Measurements from ENCODE around the gene SFXN5. TPM values are rescaled to one million over a fixed set of nuclear protein-coding genes. Genes with fewer than 3 reads are reported as not detected.

SFXN5 gene
- total and polyA plus RNA-seq, 2 of the 4 experiments (the other 2 are of a cell fraction), result 8.6 to 17.0 TPM

DNA sequence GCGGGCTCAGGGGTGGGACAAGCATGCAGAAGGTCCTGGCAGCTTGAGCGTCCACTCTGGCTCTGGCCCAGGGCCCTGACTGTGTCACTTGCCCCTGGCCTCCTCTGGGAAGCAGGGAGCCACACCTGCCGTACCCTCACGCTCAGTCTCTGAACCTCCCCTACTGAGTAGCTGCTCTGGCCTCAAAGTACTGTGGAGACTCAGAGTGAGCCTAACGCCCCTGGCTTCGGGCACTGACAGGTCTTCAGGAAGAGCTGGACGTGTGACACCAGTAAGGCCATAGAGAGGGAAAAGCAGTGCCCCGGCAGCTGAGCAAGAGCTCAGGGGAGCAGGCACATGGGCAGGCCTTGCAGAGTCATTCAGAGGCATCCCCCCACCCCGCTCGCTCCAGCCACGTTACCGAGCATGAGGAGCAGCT, 73.3 kb downstream of the SFXN5 start:
- dilution Hi-C loops (cut with HindIII; ENCODE audit: low sequenced_read_pairs, unreplicated experiment) (no loop called here), intact Hi-C loops (cut with micrococcal nuclease) (no loop called here), in situ Hi-C loops (cut with MboI; ENCODE audit: low sequenced_read_pairs) (loop anchor here (5.0 kb wide), 1 partner anchor 159 kb away; no protein-coding TSS in a partner anchor)
- Histone ChIP-seq H2BK20ac (ENCODE audit: low read depth, low read length) (no peak overlapping the region), H4K20me1 (ENCODE audit: insufficient read depth, low read length) (no peaks in the 10 kb centered on the region), H3K56ac (ENCODE audit: extremely low read depth, insufficient read depth, low read length) (no peak overlapping the region), H3K14ac (replicated peaks; ENCODE audit: low read depth, low read length) (no peak overlapping the region), H2BK120ac (ENCODE audit: low read depth, low read length) (no peak overlapping the region), H3K36me3 (ENCODE audit: control insufficient read depth, insufficient read depth, low read length) (no peaks in the 10 kb centered on the region), H2AK5ac (ENCODE audit: low read depth, low read length) (no peak overlapping the region), H3K9me3 (ENCODE audit: control insufficient read depth, insufficient read depth, low read length) (no peaks in the 10 kb centered on the region), H4K91ac (ENCODE audit: insufficient read depth, low read depth, low read length) (no peak overlapping the region), H3K27me3 (ENCODE audit: control insufficient read depth, insufficient read depth, low read length) (no peaks in the 10 kb centered on the region), H3K4ac (ENCODE audit: low read depth, low read length) (no peak overlapping the region), H2BK15ac (ENCODE audit: low read depth, low read length) (no peak overlapping the region), H3K23ac (ENCODE audit: low read depth, low read length) (no peak overlapping the region), H3K27ac (ENCODE audit: insufficient read depth, low read length) (no peak overlapping the region), H3K4me1 (ENCODE audit: control insufficient read depth, insufficient read depth, low read length) (peaks cover 10% of the 10 kb centered on the region), H3K9me1 (ENCODE audit: insufficient read depth, low read length) (peaks cover 12% of the 10 kb centered on the region), H3K4me3 (ENCODE audit: insufficient read depth, low read depth, low read length) (no peak overlapping the region), H3K9ac (ENCODE audit: low read depth, low read length) (no peak overlapping the region), H4K5ac (ENCODE audit: low read depth, low read length) (no peak overlapping the region), H2AK9ac (replicated peaks; ENCODE audit: low read depth, low read length, poor library complexity) (no peak overlapping the region), H3K4me2 (ENCODE audit: low read depth, low read length) (no peak overlapping the region), H4K8ac (ENCODE audit: low read depth in 2 of 2, low read length in 2 of 2) (no peak overlapping the region), H3K18ac (ENCODE audit: low read depth, low read length) (no peak overlapping the region), H2BK5ac (ENCODE audit: low read depth, low read length, poor library complexity, severe bottlenecking) (no peak overlapping the region), H2AFZ (replicated peaks; ENCODE audit: low read length, poor library complexity) (no peak overlapping the region), H3K79me1 (ENCODE audit: low read depth in 1 of 2, low read length in 2 of 2) (no peaks in the 10 kb centered on the region; a peak in 1 of 4 replicates)
- no peak for DNase-seq
- no TSS peak for BruUV-seq (replicated peaks)
- ChIA-PET POLR2A (ENCODE audit: unreplicated experiment) (no interaction called here), CTCF (no interaction called here)
- 100% methylated on average over 6 of the region's 12 CpGs; no CpG with 5 or more reads in 1 of the 2 experiments for WGBS, 2 experiments (ENCODE audit: extremely low coverage in 2 of 2, insufficient read length in 1 of 2)
- no peak for ATAC-seq (ENCODE audit: low read depth)
- TF ChIP-seq, protein P1, sequence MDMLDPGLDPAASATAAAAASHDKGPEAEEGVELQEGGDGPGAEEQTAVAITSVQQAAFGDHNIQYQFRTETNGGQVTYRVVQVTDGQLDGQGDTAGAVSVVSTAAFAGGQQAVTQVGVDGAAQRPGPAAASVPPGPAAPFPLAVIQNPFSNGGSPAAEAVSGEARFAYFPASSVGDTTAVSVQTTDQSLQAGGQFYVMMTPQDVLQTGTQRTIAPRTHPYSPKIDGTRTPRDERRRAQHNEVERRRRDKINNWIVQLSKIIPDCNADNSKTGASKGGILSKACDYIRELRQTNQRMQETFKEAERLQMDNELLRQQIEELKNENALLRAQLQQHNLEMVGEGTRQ (IDR thresholded peaks at IDR 0.05; ENCODE audit: low read depth, low read length), result no peak
- TF ChIP-seq MXI1 (IDR thresholded peaks at IDR 0.05; ENCODE audit: borderline replicate concordance, low read depth, low read length) (no peak), SMC3 (IDR thresholded peaks at IDR 0.05; ENCODE audit: low read depth, low read length) (no peak), CHD1 (IDR thresholded peaks at IDR 0.05; ENCODE audit: low read depth, low read length) (no peak), BHLHE40 (IDR thresholded peaks at IDR 0.05; ENCODE audit: low read depth, low read length) (no peak), RAD21 (IDR thresholded peaks at IDR 0.05; ENCODE audit: low read length) (no peak), RCOR1 (IDR thresholded peaks at IDR 0.05; ENCODE audit: insufficient replicate concordance, low read length) (no peak), CEBPB (IDR thresholded peaks at IDR 0.05; ENCODE audit: low read depth, low read length) (no peak), RFX5 (IDR thresholded peaks at IDR 0.05; ENCODE audit: low read depth, low read length) (no peak), MAZ (IDR thresholded peaks at IDR 0.05; ENCODE audit: borderline replicate concordance, low read depth, low read length) (no peak), POLR2A (IDR thresholded peaks at IDR 0.05; ENCODE audit: low read depth, low read length) (no peak), NFE2L2 (IDR thresholded peaks at IDR 0.05; ENCODE audit: low read depth, low read length) (no peak), FOS (IDR thresholded peaks at IDR 0.05; ENCODE audit: low read depth, low read length) (no peak), MAFK (IDR thresholded peaks at IDR 0.05; ENCODE audit: low read depth, low read length) (no peak)
- TF ChIP-seq, protein P2, sequence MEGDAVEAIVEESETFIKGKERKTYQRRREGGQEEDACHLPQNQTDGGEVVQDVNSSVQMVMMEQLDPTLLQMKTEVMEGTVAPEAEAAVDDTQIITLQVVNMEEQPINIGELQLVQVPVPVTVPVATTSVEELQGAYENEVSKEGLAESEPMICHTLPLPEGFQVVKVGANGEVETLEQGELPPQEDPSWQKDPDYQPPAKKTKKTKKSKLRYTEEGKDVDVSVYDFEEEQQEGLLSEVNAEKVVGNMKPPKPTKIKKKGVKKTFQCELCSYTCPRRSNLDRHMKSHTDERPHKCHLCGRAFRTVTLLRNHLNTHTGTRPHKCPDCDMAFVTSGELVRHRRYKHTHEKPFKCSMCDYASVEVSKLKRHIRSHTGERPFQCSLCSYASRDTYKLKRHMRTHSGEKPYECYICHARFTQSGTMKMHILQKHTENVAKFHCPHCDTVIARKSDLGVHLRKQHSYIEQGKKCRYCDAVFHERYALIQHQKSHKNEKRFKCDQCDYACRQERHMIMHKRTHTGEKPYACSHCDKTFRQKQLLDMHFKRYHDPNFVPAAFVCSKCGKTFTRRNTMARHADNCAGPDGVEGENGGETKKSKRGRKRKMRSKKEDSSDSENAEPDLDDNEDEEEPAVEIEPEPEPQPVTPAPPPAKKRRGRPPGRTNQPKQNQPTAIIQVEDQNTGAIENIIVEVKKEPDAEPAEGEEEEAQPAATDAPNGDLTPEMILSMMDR (conservative IDR thresholded peaks at IDR 0.05; ENCODE audit: low read depth, low read length), result no peak
- TF ChIP-seq, protein P3, sequence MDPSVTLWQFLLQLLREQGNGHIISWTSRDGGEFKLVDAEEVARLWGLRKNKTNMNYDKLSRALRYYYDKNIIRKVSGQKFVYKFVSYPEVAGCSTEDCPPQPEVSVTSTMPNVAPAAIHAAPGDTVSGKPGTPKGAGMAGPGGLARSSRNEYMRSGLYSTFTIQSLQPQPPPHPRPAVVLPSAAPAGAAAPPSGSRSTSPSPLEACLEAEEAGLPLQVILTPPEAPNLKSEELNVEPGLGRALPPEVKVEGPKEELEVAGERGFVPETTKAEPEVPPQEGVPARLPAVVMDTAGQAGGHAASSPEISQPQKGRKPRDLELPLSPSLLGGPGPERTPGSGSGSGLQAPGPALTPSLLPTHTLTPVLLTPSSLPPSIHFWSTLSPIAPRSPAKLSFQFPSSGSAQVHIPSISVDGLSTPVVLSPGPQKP (IDR thresholded peaks at IDR 0.05; ENCODE audit: borderline replicate concordance, low read depth, low read length), result no peak

Measured in IMR-90 (cell line).